GM21619 (cell line): ENCODE measurements around the gene RPL41.
"Not testable (repeated sequence)": the region's sequence is repeated elsewhere in the genome, so short reads cannot be mapped to it uniquely, and the experiment has no call there.

Source experiments
- ATAC-seq: cut with Tn5 transposase; IDR thresholded peaks from one replicate; pipeline ENCODE4 v1.9.1; 2021; ENCODE audit not compliant: unreplicated experiment

RPL41 gene

DNA sequence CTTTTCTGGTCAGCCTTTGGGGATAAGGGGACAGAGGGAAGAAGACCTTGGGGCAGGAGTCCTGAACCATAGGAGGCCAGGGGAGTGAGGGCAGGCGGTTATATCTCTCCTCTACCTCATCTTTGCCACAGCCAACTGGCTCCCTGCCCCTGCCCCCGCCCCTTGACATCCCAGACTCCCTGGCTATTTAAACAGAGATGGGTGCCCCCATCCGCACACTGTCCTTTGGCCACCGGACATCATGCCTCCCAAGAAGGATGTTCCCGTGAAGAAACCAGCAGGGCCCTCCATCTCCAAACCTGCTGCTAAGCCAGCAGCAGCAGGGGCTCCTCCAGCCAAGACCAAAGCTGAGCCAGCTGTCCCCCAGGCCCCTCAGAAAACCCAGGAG lies 37.2 kb downstream of the RPL41 start:
- no peak for ATAC-seq

DNA sequence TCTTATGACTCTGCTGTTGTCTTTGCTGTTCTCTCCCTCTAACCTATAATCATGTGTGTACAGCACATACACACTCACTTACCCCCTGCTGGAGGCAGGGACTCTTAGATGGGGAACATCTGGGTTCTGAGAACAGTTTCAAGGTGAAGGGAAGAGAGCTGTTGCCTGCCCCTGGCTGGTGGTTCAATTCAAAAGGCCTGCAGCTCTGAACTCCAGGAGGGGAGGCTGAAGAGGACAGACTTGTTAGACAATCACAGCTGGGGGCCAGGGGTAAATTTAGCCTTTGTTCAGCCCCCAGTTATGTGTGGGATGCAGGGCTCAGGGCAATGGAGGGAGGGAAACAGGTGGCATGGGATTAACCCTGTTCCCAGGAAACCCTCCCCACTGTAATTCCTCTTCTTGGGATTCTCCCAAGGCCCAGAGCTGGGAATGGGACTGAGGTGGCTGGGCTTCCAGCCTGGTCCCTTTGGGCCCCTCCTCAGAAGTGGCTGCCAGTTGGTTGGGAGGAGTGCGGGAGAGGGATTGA lies 37.9 kb downstream of the RPL41 start:
- ATAC-seq = no peak

DNA sequence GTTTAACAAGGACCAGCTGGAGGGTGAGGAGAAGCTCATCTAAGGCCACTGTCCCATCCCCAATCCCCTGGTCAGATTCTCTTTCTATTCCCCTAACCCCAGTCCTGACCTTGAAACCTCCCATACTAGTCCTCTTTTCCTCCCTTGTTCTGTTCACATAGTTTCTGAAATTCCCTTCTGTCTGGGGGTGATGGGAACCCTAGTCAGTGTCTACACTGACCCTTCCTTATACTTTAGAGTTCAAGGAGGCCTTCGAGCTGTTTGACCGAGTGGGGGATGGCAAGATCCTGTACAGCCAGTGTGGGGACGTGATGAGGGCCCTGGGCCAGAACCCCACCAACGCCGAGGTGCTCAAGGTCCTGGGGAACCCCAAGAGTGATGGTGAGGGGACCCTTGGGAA lies 38.4 kb downstream of the RPL41 start:
- no peak for ATAC-seq

DNA sequence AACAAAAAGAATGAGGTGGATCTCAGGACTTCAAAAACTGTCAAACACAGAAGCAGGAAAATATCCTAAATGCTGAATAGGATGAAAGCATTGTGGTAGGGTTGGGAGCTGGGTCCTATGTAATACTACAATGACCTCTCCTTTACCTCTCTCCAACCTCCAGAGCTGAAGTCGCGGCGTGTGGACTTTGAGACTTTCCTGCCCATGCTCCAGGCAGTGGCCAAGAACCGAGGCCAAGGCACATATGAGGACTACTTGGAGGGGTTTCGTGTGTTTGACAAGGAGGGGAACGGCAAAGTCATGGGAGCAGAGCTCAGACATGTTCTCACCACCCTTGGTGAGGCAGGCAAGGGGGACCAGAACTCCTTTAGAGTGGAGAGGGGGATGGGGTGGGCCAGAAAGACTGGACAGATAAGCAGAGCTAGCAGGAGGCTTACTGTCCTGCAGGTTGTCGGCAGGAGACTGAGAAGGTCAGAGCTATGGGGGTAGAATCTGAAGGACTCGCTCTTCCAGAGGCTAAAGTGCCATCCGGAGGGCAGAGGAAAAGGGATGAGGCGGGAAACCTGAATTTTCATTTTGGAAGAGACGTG lies 38.9 kb downstream of the RPL41 start:
- ATAC-seq = no peak

DNA sequence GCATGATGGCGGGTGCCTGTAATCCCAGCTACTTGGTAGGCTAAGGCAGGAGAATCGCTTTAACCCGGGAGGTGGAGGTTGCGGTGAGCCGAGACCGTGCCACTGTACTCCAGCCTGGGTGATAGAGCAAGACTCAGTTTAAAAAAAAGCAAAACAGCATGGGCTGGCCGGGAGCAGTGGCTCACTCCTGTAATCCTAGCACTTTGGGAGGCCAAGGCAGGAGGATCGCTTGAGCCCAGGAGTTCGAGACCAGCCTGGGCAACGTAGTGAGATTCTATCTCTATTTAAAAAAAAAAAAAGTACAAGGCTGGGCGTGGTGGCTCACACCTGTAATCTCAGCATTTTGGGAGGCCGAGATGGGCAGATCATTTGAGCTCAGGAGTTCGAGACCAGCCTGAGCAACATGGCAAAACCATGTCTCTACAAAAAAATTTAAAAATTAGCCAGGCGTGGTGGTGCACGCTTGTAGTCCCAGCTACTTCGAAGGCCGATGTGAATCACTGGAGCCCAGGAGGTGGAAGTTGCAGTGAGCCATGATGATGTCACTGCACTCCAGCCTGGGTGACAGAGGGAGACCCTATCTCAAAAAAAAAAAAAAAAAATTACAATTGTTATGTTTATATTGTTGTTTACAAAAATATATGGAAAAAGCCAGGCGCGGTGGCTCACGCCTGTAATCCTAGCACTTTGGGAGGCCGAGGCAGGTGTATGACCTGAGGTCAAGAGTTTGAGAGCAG lies 40.2 kb downstream of the RPL41 start:
- not testable (repeated sequence) for ATAC-seq

DNA sequence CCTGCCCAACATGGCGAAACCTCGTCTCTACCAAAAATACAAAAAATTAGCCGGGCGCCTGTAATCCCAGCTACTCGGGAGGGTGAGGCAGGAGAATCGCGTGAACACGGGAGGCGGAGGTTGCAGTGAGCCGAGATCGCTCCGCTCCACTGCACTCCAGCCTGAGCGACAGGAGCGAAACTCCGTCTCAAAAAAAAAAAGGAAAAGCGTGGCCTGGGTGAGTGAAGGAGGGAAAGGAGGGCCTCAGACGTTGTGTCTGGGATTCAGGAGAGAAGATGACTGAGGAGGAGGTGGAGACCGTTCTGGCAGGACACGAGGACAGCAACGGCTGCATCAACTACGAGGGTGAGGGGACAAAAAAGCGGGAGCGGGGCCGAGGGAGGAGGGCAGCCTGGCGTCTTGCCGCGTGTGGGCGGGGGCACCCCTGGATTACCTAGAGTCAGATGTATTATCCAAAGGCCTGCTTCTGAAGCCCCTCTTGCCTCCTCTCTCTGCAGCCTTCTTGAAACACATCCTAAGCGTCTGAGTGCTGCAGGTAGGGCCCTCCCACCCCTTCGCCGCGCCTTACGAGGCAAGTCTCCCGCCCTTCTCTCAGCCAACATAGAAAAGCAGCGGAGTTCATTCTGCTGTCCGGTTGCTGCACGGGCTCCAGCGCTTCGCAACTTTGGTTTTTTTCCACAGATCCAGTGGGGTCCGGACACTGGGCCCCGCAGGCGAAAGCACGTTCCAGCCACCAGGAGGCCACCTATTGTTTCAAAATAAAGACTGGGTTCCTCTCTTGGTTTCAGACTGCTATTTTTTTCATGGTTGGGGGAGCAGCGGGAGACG lies 41.0 kb downstream of the RPL41 start:
- peak; percentile 28 for ATAC-seq

DNA sequence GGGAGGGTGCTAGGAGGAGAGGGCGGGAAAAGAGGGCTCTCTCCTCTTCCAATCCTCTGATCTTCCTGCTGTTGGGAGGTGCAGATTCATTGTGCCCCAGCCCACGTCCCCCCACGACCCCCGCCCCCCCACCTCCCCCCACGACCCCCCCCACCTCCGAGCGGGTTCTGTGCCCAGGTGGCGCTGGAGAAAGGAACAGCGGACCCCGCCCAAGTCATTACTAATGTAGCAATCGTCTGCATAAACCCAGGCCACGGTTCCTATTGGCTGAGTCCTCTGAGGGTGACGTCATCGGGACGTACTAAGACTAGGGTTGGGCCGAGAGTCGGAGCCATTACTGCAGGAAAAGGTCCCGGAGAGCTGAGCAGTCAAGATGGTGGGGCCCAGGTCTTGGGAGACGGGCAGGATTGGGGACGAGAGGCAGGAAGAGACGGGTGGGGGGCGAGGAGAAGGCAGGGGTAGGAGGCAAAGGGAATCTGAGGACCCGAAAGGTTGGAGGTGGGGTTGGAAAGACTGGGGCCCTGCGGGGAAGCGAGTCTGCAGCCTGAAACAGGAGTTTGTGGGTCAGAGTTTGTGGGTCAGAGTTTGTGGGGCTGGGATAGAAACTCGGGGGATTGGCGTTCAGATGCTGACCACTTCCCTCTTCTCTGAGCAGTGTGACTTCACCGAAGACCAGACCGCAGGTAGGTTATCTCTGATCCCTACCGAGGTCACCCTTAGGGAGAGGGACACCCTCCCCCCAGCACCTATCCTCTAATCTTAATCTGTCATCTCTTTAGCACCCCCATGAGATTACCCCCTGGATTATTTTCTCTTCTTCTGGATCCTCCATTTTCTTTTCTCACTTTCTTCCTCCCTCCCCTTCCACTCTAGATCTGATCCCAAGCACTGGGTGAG lies 41.8 kb downstream of the RPL41 start, which contains the start of gene MYL6:
Gene MYL6, plus strand, starts transcription at position 331 of the 897 bp plus-strand sequence. Its CDS starts 43 bp downstream, at position 374.
- peak; percentile 78 for ATAC-seq

DNA sequence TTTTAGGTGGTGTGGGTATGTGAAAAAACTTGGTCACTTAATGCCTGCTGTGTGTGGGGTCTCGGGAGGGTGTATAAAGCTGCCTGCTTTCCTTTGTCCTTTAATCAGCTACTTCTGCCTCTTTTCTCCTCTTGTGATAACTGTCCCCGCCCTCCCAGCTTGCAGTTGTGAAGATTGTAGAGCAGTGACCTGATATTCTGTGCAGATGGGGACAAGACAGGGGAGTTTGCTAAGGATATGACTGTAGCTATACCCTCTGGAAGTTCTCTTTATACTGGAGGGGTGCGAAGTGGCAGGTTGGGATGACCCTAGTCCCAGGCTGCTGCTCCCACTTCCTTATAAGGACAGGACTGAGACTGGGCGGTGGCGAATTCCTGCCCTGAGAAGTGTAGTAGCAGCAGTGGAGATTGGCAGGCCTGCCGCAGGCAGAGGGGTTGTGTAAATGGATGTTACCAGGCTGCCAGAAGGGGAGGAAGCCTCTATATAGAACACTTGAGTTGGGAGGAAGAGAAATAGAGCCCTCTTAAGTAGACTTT lies 42.6 kb downstream of the RPL41 start:
- no peak for ATAC-seq

DNA sequence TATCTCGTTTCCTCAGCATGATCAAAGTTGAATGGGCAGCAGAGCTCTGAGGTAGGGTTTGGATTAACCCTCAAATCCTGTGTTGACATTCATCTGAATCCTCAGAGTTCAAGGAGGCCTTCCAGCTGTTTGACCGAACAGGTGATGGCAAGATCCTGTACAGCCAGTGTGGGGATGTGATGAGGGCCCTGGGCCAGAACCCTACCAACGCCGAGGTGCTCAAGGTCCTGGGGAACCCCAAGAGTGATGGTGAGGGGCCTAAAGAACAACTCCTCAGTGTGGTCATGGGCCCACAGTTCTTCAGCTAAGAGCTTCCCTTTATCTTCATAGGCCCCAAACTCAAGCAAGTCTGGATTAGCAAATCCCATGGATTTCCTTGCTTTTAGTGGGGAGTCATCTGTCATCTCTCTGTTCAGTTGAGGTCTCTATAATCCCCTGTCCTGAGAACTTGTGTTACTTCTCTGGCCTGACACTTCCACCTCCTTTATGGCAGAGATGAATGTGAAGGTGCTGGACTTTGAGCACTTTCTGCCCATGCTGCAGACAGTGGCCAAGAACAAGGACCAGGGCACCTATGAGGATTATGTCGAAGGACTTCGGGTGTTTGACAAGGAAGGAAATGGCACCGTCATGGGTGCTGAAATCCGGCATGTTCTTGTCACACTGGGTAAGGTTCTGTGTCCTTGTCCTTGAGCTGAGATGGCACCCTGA lies 43.2 kb downstream of the RPL41 start:
- no peak for ATAC-seq

DNA sequence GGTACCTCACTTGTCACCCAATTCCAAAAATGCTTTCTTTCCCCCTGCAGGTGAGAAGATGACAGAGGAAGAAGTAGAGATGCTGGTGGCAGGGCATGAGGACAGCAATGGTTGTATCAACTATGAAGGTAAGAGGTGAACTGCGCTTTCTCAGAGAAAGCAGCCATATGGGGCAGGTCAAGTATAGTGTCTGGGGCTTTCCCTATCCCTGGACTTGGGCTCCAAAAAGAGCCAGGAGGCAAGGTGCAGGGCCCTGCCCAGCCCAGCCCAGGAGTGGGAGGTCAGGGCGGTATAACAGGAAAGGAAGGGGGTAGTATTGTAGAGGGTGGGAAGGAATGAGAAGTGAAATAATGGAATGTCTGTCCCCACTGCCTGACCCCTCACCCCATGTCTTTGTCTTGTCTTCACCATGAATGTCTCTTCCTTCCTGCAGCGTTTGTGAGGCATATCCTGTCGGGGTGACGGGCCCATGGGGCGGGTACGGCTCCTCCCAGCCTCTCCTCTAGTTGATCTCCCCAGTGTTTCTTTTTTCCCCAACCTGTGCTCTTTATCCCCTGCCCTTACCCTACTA lies 43.8 kb downstream of the RPL41 start:
- no peak for ATAC-seq

DNA sequence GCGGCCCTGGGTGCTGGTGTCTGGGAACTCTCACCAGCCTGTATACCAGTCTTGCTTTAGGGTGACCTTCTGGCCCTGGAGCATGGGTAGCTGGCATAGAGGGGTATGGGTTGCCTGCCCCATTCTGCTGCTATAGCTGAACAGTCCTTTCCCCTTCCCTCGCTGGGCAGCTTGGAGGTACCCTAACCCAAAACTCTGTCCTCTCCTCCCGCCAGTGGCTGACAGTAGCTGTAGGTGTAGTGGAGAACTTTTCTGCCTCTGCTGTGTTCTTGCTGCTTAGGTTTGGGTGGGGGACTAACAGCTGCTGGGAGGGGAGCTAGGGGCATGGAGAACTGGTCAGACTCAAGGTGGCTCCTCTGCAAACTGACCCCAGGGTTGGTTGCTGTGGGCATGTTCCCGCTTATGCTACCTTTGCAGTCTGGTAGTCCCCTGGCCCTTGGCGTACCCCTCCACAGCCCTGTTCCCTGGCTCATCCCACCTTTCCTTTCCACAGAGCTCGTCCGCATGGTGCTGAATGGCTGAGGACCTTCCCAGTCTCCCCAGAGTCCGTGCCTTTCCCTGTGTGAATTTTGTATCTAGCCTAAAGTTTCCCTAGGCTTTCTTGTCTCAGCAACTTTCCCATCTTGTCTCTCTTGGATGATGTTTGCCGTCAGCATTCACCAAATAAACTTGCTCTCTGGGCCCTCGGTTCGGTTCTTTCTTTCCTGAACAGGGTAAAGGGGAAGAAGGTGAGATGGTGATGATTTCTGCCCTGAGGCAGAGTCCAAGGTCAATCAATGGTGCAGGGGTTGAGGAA lies 44.7 kb downstream of the RPL41 start:
- ATAC-seq = no peak

DNA sequence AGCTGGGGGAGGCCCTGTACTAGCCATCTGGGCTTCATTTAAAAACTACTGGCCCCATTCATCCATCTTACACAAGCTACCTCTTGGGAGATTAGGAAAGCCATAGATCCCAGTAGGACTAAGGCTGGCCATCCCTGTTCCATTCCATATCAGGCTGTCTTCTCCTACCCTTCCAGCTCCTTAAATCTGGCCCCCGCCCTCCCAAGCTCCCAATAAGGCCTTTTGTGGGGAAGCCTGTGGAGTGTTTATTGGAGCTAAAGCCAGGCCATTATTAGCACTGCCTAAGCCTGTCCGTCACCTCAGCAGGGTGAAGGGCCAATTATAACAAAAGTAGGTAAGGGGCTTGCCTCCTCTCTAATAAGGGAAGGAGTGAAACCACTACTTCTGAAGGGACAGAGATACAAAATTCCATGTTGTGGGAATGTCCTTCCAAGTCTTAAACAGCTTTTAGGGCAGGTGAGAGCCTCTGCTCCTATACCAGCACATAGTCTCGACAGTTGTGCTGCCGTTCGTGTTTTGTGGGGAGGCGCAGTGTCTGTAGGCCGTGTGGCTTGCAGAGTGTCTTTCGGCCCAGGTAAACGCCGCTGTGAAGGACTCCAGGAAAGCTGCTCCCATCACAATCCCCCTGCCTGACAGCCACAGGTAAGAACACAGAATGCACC lies 45.4 kb downstream of the RPL41 start:
- ATAC-seq = no peak

DNA sequence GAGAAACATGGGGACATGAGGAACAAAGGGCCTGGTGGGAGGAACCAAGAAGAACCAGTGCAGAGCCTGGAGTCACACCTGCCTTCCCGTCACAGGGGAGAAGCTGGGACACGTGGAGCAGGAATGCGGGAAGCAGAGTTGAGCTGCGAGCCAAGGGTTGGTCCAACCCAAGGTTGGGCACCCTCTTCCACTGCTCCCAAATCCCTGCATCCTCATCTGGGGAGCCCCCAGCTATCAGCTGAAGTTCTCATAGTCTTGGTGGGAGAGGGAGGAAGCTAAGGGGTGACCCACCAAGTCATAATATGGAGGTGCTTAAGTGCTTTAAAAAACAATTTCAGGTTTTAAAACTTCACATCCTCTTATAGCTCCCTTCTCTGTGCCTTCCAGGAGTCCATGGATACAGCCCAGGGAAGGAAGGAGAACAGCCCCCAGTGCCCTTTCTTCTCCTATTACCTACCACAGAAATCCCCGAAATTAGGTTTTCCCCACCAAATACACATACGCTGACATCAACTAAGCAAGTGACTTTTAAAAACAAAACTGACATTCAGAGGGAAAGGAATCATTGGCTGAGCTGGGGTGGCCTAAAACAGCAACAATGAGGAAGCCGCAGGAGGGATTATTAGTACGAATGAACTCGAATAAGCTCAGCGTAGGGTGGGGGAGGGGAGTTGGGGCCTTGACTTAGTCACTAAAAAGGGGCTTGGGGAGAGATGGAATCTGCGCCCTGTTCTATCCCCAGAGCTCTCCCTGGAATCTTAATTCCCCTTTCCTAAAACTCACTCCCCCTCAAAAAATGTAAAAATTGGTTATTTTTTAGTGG lies 46.2 kb downstream of the RPL41 start:
- ATAC-seq = no peak

DNA sequence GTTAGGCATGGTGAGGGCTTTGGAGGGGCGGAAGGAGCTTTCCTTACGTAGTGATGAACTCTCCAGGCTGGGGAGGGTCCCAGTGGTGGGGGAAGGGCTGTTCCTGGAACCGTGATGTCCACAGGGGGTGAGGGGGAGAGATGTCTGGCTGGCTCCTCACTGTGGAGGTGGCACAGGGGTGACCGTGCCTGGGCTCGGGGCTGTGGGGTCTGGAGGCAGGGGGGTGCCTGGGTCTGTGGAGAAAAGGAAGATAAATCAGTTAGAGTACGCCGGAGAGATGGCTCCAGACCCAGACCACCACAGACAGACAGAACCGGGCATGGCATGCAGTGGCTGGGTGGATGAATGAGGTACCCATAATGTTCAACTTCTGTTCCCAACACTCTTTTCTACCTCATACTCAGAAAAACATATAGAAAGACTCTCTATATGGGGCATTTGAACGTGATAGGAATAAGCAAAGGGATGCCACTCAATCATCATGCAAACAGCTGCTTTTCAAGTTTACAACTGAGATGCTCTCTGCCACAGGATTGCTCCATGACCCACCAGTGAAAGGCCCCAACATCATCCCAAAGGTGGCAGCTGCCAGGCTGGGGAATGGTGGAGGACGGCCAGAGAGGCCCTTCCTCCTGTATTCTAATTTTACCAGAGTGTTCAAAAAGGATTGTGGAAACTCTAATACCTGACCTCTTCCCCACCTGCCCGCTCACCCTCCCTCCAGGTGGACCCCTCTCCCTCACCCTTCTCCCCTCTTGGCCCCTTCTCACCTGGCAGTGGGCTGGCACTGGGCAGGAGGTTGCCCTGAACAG lies 47.3 kb downstream of the RPL41 start:
- ATAC-seq = no peak

DNA sequence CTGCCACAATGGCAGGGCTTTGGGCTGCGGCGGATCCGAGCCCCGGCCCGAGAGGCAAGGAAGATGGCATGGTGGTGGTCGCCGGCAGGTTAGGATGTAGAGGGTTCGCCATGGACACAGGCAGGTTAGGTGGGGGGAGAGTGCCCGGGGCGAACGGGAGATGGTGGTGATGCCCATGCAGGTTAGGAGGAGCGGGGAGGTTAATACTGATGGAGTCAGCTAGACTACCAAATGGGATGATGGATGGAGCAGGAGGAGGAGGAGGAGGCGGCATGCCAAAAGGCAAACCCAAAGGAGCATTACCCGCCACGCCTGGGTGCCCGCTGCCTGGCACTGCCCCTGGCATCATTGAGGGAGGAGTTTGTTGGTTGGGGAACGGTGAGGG lies 47.9 kb downstream of the RPL41 start:
- ATAC-seq = no peak

DNA sequence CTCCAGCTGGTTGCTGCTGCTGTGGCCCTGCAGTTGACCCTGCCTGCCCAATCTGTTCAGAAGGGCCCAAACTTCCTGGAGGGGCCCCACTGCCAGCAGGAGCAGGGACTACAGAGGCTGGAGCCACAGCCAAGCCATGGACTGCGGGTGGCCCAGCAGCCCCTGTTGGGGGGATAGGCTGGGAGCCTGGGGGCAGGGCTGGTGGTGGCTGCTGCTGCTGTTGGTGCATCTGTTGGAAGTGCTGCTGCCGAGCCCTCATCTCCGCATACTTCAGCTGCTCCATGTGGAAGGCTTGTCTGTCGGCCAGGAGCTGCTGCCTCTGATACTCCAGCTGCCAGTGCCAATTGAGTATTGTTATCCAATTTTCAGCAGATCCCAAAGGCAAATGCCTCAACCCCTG lies 48.9 kb downstream of the RPL41 start:
- no peak for ATAC-seq
